SHP77 (cell line): ENCODE data around the gene PSME3.
"Not testable (repeated sequence)": the region's sequence is repeated elsewhere in the genome, so short reads cannot be mapped to it uniquely, and the experiment has no call there.

Experiments
- DNase-seq, 2 experiments: peaks; one replicate each; lab custom pipeline; 2025; lab: John Stamatoyannopoulos, UW

Gene PSME3

GRCh38 chr17:42851371-42852240, 18.4 kb downstream of the PSME3 start:
- not testable (repeated sequence) for DNase-seq

GRCh38 chr17:42852351-42852750, 19.2 kb downstream of the PSME3 start:
- DNase-seq: no peak

GRCh38 chr17:42853004-42853403, 19.8 kb downstream of the PSME3 start:
- DNase-seq: no peak

- no peak for DNase-seq
Observed at GRCh38 chr17:42853597-42853967, 20.4 kb downstream of the PSME3 start.

- DNase-seq: no peak
Observed at GRCh38 chr17:42853968-42854790, 21.0 kb downstream of the PSME3 start.

GRCh38 chr17:42855048-42855596, 21.9 kb downstream of the PSME3 start:
- no peak for DNase-seq

- not testable (repeated sequence) for DNase-seq
Observed at GRCh38 chr17:42856093-42856492, 22.9 kb downstream of the PSME3 start.

- DNase-seq: not testable (repeated sequence)
Observed at GRCh38 chr17:42856516-42856915, 23.3 kb downstream of the PSME3 start.

- no peak for DNase-seq
Observed at GRCh38 chr17:42857389-42857788, 24.2 kb downstream of the PSME3 start.

GRCh38 chr17:42865638-42866094, 32.5 kb downstream of the PSME3 start:
- DNase-seq: no peak

GRCh38 chr17:42866216-42866615, 33.0 kb downstream of the PSME3 start:
- no peak for DNase-seq

- no peak for DNase-seq
Observed at GRCh38 chr17:42866631-42867575, 33.7 kb downstream of the PSME3 start.

GRCh38 chr17:42867694-42868261, 34.6 kb downstream of the PSME3 start:
- DNase-seq: not testable (repeated sequence)

GRCh38 chr17:42868338-42868737, 35.1 kb downstream of the PSME3 start:
- no peak for DNase-seq

- no peak for DNase-seq
Observed at GRCh38 chr17:42871647-42872046, 38.5 kb downstream of the PSME3 start.

- DNase-seq: no peak
Observed at GRCh38 chr17:42872251-42872965, 39.2 kb downstream of the PSME3 start.

- no peak for DNase-seq
Observed at GRCh38 chr17:42873315-42873714, 40.1 kb downstream of the PSME3 start.

- not testable (repeated sequence) for DNase-seq
Observed at GRCh38 chr17:42873932-42874695, 40.9 kb downstream of the PSME3 start.

- DNase-seq: no peak
Observed at GRCh38 chr17:42877037-42877436, 43.8 kb downstream of the PSME3 start.
